Left ventricle myocardium inferior (tissue), 1 donor: Measurements from ENCODE around the gene CDC25B. TPM values are rescaled to one million over a fixed set of nuclear protein-coding genes. Genes with fewer than 3 reads are reported as not detected.

Source experiments
- DNase-seq: peaks from one replicate; pipeline ENCODE4 v3.0.0-alpha.2; 2020
- H3K27ac ChIP-seq: fragments of 200-600 bp; replicated peaks from 2 replicates; pipeline ENCODE4 v1.8.0; 2021
- H3K27me3 ChIP-seq: fragments of 200-600 bp; 2 replicates; pipeline ENCODE4 v1.8.0; 2021; ENCODE audit warnings: low read depth
- H3K36me3 ChIP-seq: fragments of 200-600 bp; 2 replicates; pipeline ENCODE4 v1.8.0; 2021
- H3K4me1 ChIP-seq: fragments of 200-600 bp; 2 replicates; pipeline ENCODE4 v1.8.0; 2021
- H3K4me3 ChIP-seq: fragments of 200-600 bp; 2 replicates; pipeline ENCODE4 v1.8.0; 2021; ENCODE audit warnings: mild to moderate bottlenecking, moderate library complexity
- H3K9me3 ChIP-seq: fragments of 200-600 bp; replicated peaks from 2 replicates; pipeline ENCODE4 v1.8.0; 2021
- intact Hi-C: fragments of 100-400 bp; cut with micrococcal nuclease; formaldehyde crosslinking; loops from one replicate; pipeline ENCODE4 v1.11.0; 2022
- total RNA-seq: library from RNA; stranded (reverse); fragmentation: NEBNext Ultra II Directional; extraction: Animal tissue kit (Norgen Biotek cat#: 25700); gene quantifications from one replicate; pipeline ENCODE4 v1.2.1, GENCODE V29; 2021
- TF ChIP-seq, protein P1 (sequence below): fragments of 200-600 bp; IDR thresholded peaks from 2 replicates; pipeline ENCODE4 v1.8.0; 2021; ENCODE audit warnings: antibody characterized with exemption, mild to moderate bottlenecking, borderline replicate concordance
- donor health status: DM: no; HTN: yes; CAD: no; lungs with severe emphysema.

Gene CDC25B
- total RNA-seq, 1 donor from 2014 or later: 8.1 TPM

- Histone ChIP-seq H3K9me3 (no peaks in the 10 kb centered on the region), H3K4me3 (no peak overlapping the region), H3K27me3 (peaks cover 26% of the 10 kb centered on the region), H3K4me1 (peaks cover 67% of the 10 kb centered on the region), H3K36me3 (peaks cover 24% of the 10 kb centered on the region), H3K27ac (peak overlapping the region; percentile 61)
- TF ChIP-seq, protein P1, sequence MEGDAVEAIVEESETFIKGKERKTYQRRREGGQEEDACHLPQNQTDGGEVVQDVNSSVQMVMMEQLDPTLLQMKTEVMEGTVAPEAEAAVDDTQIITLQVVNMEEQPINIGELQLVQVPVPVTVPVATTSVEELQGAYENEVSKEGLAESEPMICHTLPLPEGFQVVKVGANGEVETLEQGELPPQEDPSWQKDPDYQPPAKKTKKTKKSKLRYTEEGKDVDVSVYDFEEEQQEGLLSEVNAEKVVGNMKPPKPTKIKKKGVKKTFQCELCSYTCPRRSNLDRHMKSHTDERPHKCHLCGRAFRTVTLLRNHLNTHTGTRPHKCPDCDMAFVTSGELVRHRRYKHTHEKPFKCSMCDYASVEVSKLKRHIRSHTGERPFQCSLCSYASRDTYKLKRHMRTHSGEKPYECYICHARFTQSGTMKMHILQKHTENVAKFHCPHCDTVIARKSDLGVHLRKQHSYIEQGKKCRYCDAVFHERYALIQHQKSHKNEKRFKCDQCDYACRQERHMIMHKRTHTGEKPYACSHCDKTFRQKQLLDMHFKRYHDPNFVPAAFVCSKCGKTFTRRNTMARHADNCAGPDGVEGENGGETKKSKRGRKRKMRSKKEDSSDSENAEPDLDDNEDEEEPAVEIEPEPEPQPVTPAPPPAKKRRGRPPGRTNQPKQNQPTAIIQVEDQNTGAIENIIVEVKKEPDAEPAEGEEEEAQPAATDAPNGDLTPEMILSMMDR: no peak
- intact Hi-C loops: no loop called here
- DNase-seq: no peak
Observed at GRCh38 chr20:3754276-3754630, 41.9 kb upstream of the CDC25B start.

- Histone ChIP-seq H3K27ac (peak overlapping the region; percentile 59), H3K4me1 (peaks cover 57% of the 10 kb centered on the region), H3K9me3 (no peaks in the 10 kb centered on the region), H3K27me3 (peaks cover 15% of the 10 kb centered on the region), H3K36me3 (peaks cover 14% of the 10 kb centered on the region), H3K4me3 (no peak overlapping the region)
- DNase-seq: no peak
- intact Hi-C loops: no loop called here
- TF ChIP-seq, protein P1: no peak
Observed at GRCh38 chr20:3755269-3755668, 40.8 kb upstream of the CDC25B start.

DNA sequence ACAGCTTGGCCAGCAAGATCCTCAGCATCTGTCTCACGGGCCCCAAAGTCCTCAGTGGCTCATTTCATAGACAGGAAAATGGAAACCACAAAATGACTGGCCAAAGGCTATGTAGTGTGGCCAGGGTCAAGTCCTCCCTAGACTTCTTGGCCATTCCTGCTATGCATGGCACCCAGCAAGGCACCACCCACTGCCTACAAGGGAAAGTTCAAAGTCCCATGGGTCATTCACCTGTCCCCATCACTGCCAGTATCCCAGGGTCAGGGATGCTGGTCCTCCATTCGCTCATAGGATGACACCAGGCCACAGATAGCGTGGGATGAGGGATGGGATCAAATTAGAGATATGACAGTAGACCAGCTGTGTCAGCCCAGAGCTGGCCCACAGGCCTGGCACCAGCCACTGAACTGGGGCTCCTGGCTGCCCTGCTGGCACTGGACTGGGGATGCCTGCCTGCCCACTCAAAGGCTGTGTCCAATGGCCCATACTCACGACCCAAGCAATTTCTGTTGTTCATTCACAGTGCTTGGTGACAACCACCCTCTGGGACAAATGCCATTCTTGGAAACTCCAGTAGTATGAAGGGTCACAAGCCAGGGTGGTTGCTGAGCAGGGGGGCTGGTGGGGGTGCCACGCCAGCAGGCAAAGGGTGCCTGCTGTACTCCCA lies 40.2 kb upstream of the CDC25B start:
- no peak for DNase-seq
- intact Hi-C loops: no loop called here
- H3K4me1 ChIP-seq: peaks cover 53% of the 10 kb centered on the region

DNA sequence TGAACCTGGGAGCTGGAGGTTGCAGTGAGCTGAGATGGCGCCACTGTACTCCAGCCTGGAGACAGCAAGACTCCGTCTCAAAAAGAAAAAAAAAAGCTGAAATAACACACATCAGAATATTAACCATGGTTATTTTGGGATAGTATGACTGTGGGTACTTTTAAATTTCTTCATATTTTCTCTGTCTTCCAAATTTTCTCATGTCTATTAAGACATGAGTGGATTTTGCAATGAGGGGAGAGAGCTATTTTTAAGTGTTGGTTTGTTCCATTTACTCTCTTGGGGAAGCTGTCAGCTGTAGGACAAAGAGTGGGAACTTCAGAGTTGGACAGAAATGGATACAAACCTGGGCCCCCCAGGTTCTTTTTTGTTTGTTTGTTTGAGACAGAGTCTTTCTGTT lies 38.8 kb upstream of the CDC25B start:
- Histone ChIP-seq H3K27ac (peak overlapping the region; percentile 59), H3K4me1 (peaks cover 40% of the 10 kb centered on the region), H3K4me3 (no peak overlapping the region), H3K27me3 (no peaks in the 10 kb centered on the region), H3K36me3 (no peaks in the 10 kb centered on the region), H3K9me3 (no peaks in the 10 kb centered on the region)
- DNase-seq: no peak
- TF ChIP-seq, protein P1: no peak
- intact Hi-C loops: no loop called here

More for the DNA sequence above, 40.2 kb upstream of the CDC25B start:
- TF ChIP-seq, protein P1: no peak
- Histone ChIP-seq H3K36me3 (peaks cover 9% of the 10 kb centered on the region), H3K9me3 (no peaks in the 10 kb centered on the region), H3K27me3 (peaks cover 9% of the 10 kb centered on the region), H3K4me3 (no peak overlapping the region), H3K27ac (peak overlapping the region; percentile 59)

GRCh38 chr20:3758566-3758965 lies 37.5 kb upstream of the CDC25B start:
- Histone ChIP-seq H3K4me1 (peaks cover 27% of the 10 kb centered on the region), H3K27me3 (no peaks in the 10 kb centered on the region), H3K4me3 (peak overlapping the region; percentile 5), H3K36me3 (no peaks in the 10 kb centered on the region), H3K9me3 (no peaks in the 10 kb centered on the region), H3K27ac (peak overlapping the region; percentile 59)
- intact Hi-C loops: no loop called here
- TF ChIP-seq, protein P1: no peak
- no peak for DNase-seq
